ENCODE results near the gene ITGB6.

ITGB6 gene

GRCh38 chr2:160050147-160050546 lies 149.9 kb downstream of the ITGB6 start:
- H3K9me3 ChIP-seq (ENCODE audit: low read length) = no peaks in the 10 kb centered on the region
- no peak overlapping the region for H3K4me2 ChIP-seq (ENCODE audit: low read length)
- H3K4me3 ChIP-seq (ENCODE audit: low read depth, low read length, poor library complexity, severe bottlenecking) = no peak overlapping the region
- no peaks in the 10 kb centered on the region for H3F3A ChIP-seq (ENCODE audit: insufficient read depth, low read length)
- no peak overlapping the region for H2AFZ ChIP-seq (ENCODE audit: low read length)
- H4K20me1 ChIP-seq (ENCODE audit: insufficient read depth, low read length) = no peaks in the 10 kb centered on the region
- H3K27ac ChIP-seq (ENCODE audit: low read depth, low read length, poor library complexity, severe bottlenecking) = no peak overlapping the region
- no peak overlapping the region for H3K9ac ChIP-seq (ENCODE audit: low read length)
- no peaks in the 10 kb centered on the region for H3K79me2 ChIP-seq (ENCODE audit: insufficient read depth, low read length)
- H3K4me1 ChIP-seq (ENCODE audit: insufficient read depth, low read length, severe bottlenecking) = no peaks in the 10 kb centered on the region
- H3K27me3 ChIP-seq (ENCODE audit: insufficient read depth, low read length) = no peaks in the 10 kb centered on the region
- no peaks in the 10 kb centered on the region for H3K36me3 ChIP-seq (ENCODE audit: insufficient read depth, low read length)
- H3K9me2 ChIP-seq (ENCODE audit: low read depth, low read length) = no peaks in the 10 kb centered on the region
- TF ChIP-seq CTCF (IDR thresholded peaks at IDR 0.05; ENCODE audit: low read length) (no peak), EZH2 (IDR thresholded peaks at IDR 0.05; ENCODE audit: borderline replicate concordance, low read length) (no peak)

Data from OCI-LY1 (cell line).